Breast epithelium (tissue), 3 donors: ENCODE data around the gene TARBP1.

ENCODE experiments used
- CTCF ChIP-seq, 3 donors: fragments of 450-650 bp; IDR thresholded peaks; one replicate each; pipeline ENCODE4 v1.5.1; 2016 to 2017; ENCODE audit warnings: antibody characterized with exemption in 3 of 3, mild to moderate bottlenecking in 3 of 3, moderate library complexity in 3 of 3
- POLR2A ChIP-seq: fragments of 450-650 bp; IDR thresholded peaks from one replicate; pipeline ENCODE4 v1.6.1; 2016; ENCODE audit warnings: antibody characterized with exemption, mild to moderate bottlenecking, moderate library complexity

- TF ChIP-seq CTCF (IDR thresholded peaks at IDR 0.05) = no peak
- TF ChIP-seq POLR2A = no peak
Measured at GRCh38 chr1:234413485-234413884, 65.5 kb downstream of the TARBP1 start.
